GM19240 (cell line): ENCODE results near the gene MARCHF10.

Source experiments
- DNase-seq: peaks from one replicate; pipeline ENCODE4 v3.0.0; 2011; ENCODE audit warnings: low spot score; ENCODE audit not compliant: insufficient read length

Gene MARCHF10

GRCh38 chr17:62822080-62822904, 14.2 kb upstream of the MARCHF10 start:
- no peak for DNase-seq

DNA sequence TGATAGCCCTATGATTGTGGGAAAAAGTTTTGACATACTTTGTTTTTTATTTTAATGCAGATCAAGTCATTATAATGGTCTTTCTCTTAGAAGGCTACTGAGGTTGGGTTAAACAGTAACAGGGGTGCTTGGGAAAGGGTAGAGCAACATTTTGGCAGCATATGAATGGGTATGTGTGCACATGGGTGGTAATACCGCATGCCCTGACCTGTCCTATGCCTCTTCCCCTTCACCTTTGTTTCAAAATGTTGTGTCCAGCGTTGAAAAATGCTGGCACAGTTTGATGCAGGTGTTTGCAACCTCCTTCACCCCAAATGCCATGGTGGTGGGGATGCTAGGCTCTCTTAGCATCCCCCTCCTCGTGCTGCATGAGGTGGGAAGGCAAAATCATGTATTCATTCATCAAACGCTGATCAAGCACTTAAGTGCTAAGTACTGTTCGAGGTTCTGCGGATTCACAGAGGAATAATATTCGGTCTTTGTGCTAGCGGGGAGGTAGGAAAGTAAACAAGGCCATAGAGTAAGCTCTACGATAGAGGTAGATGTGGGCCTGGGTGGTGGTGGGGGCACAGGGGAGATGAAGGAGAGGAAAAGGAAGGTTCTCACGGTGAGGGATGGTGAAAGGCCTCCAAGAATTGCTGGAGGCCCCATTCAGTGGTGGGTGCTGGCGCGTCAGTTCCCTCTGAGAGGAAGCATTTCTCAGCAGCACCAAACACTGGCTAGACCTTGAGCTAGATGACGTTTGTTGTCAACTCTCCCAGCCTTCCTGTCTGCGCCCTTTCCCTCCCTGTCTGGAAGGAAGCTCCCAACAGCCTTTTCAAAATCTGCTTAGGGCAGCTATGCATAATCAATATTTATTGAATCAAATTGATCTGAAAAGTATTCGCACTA, 13.3 kb upstream of the MARCHF10 start:
- no peak for DNase-seq

- DNase-seq, result no peak
Measured at GRCh38 chr17:62819511-62820221, 11.6 kb upstream of the MARCHF10 start.

DNA sequence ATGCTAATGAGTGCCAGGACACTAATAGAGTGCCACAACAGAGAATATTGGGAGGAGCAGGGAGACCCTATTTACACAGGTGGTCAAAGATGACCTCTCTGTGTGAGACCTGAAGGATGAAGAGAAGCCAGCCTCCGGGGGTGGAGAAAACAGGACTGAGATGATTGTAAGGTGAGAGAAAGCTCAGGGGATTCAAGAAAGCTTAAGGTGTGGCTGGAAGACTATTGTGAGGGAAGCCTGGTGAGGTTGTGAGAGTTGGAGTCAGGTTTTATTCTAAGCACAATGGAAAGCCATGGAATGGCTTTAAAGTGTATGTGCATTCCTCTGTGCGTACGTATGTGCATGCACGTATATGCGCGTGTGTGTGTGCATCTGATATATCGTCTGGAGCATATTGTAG, 10.4 kb upstream of the MARCHF10 start:
- DNase-seq, result no peak

DNA sequence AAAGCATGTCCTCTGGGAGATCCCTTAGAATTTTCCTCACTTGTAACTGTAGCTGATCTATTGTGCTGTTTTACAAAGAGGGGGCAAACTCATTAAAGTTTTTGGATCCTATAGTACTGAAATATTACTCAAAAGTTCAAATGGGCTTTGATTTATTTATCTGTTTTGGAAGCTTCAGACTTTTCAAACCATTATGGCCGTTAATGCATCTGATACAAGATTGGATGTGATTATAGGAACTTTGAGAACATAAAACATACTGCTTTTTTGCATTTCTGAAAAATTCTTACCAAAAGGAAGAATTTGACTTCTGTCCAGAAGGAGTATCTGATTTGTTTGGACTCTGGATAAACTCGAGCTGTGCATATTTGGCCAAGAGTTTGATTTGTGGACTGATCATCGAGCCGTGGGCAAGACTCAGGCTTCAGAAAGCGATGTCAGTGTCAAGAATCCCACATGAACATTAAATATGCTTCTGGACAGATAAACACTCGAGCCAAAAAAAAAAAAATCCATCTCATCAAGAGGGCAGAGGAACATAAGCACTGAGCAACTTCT, 8.2 kb upstream of the MARCHF10 start:
- no peak for DNase-seq

DNA sequence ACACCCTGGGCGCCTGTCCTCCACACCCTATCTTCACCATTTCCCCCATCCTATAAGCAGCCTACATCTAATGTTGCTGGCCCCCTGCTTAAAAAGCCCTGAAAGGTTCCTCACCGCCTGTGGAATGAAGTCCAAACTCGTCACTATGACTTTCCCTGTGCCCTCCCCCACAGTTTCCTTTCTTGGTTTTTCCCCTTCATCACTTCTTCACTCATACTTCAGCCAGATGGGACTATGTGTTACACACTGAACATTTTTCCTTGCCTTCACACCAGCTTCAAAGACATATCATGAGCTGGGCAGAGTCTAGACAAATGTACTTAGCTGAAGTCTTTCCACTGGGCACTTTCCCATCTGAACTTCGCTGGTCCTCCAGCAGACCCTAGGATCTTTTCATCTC, 1.5 kb upstream of the MARCHF10 start:
- DNase-seq, result no peak

GRCh38 chr17:62808576-62808970, 459 bp upstream of the MARCHF10 start:
- DNase-seq, result no peak

DNA sequence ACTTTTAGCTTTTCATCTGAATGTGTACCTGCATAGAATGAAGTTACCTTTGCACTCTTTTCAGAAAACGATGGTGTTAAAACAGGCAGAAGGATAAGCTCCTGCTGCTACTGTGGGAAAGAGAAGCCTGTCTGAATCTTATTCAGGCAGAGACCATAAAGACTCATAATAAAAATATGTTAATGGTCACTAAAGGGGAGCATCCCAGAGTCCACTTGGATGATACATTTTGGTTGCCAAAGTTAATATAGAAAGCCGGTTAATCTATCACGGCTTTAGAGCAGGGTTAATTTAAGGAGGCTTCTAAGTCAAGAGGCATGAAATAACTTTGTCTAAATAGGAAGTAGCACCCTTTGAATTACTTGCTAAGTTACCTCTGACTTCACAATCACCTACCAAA, 2.9 kb downstream of the MARCHF10 start:
- no peak for DNase-seq

DNA sequence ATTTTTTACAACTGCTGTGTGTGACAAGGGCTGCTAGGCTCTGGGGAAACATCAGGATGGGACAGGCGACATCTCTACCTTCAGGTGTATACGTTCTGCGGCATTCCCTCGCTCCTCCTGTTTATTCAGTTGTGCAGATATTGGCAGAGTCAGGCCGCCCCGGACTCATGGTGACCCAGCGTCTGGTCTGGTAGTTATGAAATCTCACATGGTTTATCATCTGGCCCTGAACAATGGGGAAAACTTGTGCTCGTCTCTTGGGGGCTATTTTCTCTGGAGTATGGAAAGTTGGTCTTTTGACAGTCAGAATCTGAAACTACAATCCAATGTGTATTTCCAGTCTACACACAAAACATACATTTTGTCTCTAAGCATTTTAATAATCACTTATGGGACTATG, 3.3 kb downstream of the MARCHF10 start:
- DNase-seq, result no peak

DNA sequence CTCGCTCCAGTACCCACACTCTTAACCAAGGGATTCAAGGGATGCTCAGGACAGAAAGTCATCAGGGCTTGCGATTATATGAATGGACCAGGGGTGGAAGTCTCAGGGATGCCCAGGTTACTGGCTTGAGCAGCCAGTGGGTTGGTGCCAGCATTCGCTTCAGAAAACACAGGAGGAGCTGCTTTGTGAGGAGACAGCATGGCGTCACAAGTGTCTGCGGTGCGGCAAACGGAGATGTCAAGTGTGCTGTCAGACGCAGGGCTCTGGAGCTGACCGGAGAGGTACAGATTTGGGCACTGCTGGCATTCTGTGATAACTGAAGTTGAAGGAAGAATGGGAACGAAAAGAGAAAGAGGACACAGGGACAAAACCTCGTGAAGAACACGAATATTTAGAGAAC, 4.1 kb downstream of the MARCHF10 start:
- no peak for DNase-seq

DNA sequence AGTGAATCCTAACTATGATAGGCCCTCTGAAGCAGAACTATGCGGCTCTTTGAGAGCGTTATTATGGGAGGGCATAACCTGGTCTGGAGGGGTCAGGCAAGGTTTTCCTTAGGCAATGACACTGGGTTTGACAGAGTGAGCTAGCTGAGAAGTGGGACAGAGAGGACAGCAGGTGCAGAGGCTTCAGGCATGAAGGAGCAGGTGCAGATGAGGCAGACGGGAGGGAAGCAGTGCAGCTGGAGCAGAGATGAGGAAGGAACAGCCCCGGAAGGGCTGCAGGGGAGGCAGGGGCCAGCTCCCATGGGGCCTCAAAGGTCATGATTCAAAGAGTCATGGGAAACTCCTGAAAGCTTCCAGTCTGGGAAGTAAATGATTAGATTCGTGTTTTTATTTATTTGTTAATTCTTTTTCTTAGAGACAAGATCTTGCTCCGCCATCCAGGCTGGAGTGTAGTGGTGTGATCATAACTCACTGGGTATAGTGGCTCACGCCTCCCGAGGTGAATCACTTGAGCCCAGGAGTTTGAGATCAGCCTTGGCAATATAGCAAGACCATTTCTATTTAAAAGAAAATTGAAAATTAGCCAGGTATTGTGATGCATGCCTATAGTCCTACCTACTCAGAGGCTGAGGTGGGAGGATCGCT, 5.4 kb downstream of the MARCHF10 start:
- DNase-seq, result no peak

GRCh38 chr17:62801553-62802114, 6.5 kb downstream of the MARCHF10 start:
- DNase-seq, result no peak

GRCh38 chr17:62800585-62800984, 7.5 kb downstream of the MARCHF10 start:
- no peak for DNase-seq

DNA sequence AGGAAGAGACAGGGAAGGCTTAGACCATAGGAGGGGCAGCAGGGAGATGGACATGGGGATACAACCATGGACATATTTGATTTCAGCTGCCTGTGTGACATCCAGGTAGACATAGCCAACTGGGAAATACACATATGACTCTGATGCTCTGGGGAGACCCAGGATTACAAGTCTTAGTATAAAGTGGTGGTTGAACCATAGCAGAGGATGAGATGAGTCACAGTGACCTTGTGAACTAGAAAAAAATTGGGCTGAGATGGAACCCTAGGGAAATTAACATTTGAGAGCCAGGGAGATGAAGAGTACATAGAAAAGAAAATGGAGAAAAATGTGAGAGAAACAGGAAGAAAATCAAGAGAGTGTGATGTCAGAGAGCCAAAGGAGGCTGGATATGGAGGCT, 10.2 kb downstream of the MARCHF10 start:
- no peak for DNase-seq

GRCh38 chr17:62796291-62796690, 11.8 kb downstream of the MARCHF10 start:
- DNase-seq, result no peak

DNA sequence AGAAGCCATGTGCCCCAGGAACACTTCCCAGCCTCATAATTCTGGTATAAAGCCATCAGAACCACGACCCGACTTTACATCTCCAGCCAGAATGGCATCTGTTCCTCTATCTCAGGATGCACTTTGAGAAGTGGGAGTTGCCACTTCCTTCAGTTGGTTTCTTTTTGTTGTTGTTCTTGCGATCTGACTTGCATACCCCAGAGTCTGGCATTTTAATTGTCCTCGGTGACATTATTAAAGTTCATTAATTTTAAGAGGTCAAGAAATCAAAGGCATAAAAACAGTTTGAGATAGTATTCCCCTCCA, 13.5 kb downstream of the MARCHF10 start:
- DNase-seq, result no peak

DNA sequence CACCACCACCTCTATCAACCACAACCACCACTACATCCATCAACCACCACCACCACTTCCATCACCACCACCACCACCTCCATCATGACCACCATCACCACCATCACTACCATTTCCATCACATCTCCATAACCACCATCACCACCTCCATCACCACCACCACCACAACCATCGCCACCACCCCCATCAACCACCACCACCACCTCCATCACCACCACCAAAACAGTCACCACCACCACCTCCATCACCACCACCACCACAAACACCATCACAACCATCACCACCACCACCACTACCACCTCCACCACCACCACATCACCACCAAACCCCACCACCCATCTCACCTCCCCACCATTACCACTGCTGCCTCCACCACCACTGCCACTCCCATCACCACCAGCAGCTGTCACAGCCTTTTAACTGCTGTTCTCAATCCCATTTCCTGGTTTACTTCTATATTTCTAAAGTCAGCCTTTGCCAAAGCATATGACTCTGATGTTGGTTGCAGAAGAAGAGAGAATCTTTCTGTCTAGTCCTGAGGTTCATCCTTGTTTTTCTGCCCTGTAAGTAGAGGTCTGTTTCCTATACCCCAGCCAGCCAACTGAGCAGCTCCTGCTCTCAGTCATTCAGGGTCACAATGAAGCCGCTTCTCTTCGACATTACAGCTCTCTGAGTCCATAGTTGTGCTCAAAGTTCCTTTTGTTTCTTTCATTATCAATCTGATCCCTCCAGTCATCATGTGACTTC, 14.0 kb downstream of the MARCHF10 start:
- no peak for DNase-seq

DNA sequence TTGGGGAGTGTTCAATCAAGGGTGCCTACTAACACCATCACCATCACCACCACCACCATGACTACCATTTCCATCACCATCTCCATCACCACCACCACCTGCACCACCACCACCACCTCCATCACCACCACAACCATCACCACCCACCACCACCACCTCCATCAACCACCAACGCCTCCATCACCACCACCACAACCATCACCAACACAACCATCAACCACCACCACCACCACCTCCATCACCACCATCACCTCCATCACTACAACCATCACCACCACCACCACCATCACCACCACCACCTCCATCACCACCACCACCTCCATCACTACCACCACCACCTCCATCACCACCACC, 15.7 kb downstream of the MARCHF10 start:
- DNase-seq, result no peak

DNA sequence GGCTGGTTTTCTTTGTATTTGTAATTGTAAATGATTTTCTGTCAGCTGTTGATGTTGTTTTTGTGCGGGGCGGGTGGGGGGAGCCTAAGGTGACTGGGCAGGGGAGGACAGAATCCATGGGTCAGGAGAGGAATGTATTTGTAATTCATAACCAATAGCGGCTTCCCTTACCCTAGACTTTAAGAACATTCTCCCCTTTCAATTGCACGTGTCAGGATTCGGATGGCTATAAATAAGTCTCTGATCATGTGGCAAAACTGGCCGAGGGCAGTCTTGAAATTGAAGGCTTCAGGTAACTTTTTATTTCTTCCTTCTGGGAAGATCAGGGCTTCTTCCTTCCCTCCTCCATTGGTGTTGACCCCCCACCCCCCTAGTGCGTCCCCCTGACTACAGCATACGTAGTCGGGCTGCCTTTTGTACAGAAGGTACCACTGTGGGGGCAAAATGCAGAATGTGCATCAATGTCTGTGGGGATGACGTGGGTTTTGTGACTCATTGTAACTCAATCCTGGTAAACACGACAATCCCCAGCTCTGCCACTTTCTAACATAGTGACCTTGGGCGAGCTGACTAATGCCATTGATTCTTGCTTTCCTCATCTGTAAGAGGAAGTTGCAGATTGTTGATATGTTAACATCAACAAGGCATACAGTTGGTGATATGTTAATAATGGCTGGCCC, 16.2 kb downstream of the MARCHF10 start:
- no peak for DNase-seq

DNA sequence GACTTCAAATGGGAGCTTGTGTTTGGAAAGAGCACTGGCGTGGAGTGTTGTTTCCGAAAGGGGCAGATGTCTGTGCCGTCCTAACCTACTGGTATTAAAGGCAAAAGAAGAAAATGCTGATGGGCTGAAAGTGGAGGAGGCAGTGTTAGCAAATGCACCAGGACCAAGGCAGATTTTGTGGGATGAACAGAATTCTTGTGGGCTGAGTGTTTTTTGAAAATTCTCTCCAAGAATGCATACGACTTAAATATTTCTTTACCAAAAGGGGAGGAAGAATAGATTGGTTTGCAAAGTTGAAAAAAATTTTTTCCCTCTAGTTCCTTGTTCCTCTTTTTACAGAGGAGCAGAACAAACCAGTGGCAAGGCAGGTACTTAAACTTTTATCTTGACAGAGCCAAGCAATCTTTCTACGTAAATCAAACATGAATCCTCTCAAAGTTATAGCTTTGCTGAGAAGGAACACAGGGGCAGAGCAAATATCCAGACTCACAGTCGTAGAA, 16.8 kb downstream of the MARCHF10 start:
- no peak for DNase-seq
